Activated naive CD4-positive, alpha-beta T cell treated with Interleukin-2 at 50 U/mL for 16 hours (primary cell): Measurements from ENCODE around the gene STK32C.
"Not testable (repeated sequence)": the region's sequence is repeated elsewhere in the genome, so short reads cannot be mapped to it uniquely, and the experiment has no call there.

Experiments used
- DNase-seq: peaks from one replicate; pipeline ENCODE4 v3.0.0-alpha.2; 2020

STK32C gene

DNA sequence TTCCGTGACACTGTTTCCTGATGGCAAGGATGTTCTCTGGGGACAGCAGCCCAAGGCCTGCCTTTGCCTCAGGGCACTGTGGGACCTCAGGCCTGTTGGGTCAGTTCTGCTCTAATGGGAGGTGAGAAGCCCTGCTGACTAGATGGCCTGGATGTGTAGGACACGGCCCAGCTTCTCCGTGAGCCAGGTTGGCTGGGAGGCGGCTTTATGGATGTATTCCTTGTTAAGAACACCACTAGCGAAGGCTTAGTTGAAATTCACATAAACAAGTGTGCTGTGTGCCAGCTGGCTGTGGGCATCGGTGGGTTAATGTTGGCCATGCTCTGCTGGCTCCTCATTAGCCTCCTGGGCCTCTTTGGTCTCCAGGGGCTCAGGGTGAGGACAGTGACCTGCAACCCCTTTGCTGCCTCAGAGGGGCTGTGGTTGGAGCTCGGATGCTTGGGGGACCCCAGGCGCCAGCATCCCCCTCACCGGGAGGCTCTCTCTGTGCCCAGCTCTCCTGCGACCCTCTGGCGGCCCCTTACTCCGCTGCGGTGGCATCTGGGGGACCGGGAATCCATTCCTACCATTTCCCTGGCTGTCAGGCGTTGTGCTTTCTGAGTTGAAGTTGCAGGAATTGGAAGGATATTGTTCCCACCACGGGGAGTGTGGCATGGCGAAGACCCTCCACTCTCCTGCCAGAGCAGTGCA, 143.8 kb downstream of the STK32C start:
- DNase-seq, result no peak

DNA sequence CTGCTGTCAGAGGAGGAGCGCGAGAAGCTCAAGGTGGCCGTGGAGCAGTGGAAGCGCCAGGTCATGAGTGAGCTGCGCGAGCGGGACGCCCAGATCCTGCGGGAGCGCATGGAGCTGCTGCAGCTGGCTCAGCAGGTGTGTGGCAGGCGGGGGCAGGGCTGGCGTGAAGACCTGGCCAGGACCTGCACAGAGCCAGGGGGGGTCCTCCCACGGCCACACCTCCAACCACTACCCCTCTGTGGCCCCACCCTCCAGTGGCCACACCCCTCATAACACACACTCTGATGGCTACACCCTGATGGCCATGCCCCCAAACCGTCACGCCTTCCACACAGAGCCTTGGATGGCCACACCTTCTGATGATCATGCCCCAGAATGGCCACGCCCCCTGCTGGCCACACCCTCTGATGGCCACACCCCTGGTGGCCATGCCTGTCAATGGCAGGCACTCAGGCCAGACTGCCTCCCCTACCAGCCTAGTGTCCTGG, 144.4 kb downstream of the STK32C start:
- peak; percentile 10 for DNase-seq

DNA sequence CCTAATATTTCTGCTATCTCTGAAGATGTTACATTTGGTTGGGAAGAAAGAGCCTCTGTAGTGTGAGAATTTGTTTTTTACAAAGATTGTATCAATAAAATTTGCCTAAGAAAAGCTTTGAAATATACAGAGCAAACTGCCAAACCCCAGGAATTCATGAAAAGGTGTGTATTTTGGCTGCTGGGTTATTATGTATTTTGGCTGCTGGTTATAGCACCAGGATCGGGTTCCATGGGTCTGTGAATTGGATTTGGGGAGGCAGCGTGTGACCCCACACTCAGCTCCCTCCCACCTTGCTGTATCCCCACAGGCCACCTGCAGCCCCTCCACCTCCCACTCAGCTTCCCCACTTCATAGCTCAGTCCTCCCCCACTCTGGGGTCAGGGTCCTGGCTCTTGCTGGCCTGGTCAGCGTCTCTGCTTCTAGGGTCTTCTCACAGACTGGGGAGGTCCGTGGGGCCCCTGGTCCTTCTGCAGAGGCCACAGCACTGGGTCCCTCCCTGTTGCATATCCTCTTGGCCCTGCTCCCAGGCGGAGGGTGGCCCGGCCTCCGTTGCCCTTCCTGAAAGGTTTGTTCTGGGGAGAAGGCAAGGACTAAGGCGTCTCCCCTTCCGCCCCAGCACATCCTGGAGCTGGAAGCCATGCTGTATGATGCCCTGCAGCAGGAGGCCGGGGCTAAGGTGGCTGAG, 145.0 kb downstream of the STK32C start:
- no peak for DNase-seq

DNA sequence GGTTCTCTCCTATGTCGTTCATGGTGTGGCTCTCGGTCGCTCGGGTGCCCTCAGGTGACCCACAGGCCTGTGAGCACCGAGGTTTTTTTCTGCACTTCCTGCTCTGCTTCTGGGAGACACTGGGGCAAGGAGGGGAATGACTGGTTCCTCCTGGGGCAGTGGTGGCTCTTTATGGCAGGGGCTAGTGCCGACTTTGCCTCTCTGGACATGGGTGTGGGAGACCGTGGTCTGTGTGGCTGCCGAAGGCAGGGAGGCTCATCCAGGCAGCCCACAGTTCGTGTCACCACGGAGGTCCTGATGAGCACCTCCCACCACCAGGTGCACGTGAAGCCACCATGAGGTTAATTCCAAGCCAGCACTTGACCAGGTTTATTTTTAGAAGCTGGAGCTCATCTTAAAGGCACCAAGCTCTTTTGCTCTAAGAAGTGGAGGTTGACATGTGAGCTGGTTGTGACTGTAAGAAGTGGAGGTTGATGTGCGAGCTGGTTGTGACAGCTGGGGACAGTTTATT, 145.7 kb downstream of the STK32C start:
- DNase-seq, result no peak

DNA sequence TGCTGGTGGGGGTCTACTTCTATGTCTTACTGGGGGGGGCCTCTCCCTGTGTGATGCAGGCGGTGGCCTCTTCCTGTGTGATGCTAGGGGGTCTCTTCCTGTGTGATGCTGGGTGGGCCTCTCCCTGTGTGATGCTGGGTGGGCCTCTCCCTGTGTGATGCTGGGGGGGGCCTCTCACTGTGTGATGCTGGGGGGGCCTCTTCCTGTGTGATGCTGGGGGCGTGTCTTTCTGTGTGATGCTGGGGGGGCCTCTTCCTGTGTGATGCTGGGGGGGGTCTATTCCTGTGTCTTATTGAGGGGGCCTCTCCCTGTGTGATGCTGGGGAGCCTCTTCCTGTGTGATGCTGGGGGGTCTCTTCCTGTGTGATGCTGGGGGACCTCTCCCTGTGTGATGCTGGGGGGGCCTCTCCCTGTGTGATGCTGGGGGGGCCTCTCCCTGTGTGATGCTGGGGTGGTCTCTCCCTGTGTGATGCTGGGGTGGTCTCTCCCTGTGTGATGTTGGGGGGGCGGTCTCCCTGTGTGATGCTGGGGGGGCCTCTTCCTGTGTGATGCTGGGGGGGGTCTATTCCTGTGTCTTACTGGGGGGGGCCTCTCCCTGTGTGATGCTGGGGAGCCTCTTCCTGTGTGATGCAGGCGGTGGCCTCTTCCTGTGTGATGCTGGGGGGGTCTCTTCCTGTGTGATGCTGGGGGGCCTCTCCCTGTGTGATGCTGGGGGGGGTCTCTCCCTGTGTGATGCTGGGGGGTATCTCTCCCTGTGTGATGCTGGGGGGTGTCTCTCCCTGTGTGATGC, 146.7 kb downstream of the STK32C start:
- DNase-seq, result not testable (repeated sequence)

DNA sequence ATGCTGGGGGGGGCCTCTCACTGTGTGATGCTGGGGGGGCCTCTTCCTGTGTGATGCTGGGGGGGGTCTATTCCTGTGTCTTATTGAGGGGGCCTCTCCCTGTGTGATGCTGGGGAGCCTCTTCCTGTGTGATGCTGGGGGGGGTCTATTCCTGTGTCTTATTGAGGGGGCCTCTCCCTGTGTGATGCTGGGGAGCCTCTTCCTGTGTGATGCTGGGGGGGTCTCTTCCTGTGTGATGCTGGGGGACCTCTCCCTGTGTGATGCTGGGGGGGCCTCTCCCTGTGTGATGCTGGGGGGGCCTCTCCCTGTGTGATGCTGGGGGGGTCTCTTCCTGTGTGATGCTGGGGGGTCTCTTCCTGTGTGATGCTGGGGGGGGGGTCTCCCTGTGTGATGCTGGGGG, 147.5 kb downstream of the STK32C start:
- DNase-seq, result not testable (repeated sequence)

DNA sequence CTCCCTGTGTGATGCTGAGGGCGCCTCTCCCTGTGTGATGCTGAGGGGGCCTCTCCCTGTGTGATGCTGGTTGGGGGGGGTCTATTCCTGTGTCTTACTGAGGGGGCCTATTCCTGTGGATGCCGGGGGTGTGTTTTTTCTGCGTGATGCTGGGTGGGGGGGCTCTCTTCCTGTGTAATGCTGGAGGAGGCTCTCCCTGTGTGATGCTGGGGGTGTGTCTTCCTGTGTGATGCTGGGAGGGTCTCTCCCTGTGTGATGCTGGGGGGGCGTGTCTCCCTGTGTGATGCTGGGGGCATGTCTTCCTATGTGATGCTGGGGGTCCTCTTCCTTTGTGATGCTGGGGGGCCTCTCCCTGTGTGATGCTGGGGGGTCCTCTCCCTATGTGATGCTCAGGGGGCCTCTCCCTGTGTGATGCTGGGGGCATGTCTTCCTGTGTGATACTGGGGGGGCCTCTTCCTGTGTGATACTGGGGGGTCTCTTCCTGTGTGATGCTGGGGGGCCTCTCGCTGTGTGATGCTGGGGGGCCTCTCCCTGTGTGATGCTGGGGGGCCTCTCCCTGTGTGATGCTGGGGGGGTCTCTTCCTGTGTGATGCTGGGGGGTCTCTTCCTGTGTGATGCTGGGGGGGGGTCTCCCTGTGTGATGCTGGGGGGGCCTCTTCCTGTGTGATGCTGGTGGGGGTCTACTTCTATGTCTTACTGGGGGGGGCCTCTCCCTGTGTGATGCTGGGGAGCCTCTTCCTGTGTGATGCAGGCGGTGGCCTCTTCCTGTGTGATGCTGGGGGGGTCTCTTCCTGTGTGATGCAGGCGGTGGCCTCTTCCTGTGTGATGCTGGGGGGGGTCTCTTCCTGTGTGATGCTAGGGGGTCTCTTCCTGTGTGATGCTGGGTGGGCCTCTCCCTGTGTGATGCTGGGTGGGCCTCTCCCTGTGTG, 148.2 kb downstream of the STK32C start:
- DNase-seq, result not testable (repeated sequence)

DNA sequence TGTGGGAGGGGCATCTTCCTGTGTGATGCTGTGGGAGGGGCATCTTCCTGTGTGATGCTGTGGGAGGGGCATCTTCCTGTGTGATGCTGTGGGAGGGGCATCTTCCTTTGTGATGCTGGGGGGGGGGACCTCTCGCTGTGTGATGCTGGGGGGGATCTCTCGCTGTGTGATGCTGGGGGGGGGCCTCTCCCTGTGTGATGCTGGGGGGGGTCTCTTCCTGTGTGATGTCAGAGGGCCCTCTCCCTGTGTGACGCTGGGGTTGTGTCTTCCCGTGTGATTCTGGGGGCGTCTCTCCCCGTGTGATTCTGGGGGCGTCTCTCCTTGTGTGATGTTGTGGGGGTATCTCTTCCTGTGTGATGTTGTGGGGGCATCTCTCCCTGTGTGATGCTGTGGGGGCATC, 148.9 kb downstream of the STK32C start:
- no peak for DNase-seq

DNA sequence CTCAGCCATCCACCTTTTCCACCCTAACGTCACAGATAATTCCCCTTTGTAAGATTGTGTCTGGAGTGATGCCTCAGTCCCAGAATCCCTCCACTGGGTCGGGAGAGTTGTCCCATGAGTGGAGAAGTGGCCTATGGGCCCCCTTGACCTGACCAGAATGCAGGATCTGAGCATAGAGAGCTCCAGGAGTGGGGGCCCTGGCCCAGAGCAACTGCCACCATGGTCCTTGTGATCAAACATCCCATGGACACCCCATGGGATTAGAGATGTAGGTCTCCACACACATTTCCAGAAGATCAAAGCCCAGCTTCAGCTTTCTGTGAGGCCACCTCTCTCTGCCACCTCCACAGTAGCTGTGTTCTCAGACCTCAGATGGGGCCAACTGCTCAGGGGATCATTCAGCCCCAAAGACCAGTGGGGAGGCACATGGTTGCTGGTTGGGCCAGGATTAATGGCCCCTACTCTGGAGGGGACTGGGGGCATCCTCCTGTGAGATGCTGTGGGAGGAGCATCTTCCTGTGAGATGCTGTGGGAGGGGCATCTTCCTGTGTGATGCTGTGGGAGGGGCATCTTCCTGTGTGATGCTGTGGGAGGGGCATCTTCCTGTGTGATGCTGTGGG, 149.5 kb downstream of the STK32C start:
- no peak for DNase-seq
